Common myeloid progenitor, CD34-positive (primary cell): ENCODE results near the gene DHX29.

Source experiments
- CTCF ChIA-PET: fragments of 350-600 bp; sonication (Branson Sonifier 250); formaldehyde crosslinking; loops from one replicate; lab custom pipeline; 2021; ENCODE audit warnings: antibody characterized with exemption; lab: Charles Lee
- POLR2A ChIA-PET: fragments of 350-600 bp; sonication (Branson Sonifier 250); formaldehyde crosslinking; loops from one replicate; lab custom pipeline; 2021; ENCODE audit warnings: antibody characterized with exemption; lab: Charles Lee
- DNase-seq, 3 donors: peaks; one replicate each; pipeline versions ENCODE4 v3.0.0 to v3.0.0-alpha.2; 2013
- H3K27ac ChIP-seq, 2 experiments: 1 replicate in 1 of 2; 2 replicates in 1 of 2; pipeline ENCODE4 v1.7.0; 2013; ENCODE audit warnings: inconsistent platforms in 2 of 2, low read length in 2 of 2, mild to moderate bottlenecking in 2 of 2, low read depth in 1 of 2, moderate library complexity in 1 of 2; ENCODE audit not compliant: severe bottlenecking in 2 of 2, insufficient read depth in 1 of 2, poor library complexity in 1 of 2
- H3K27me3 ChIP-seq, 5 experiments: replicated peaks in 2 of 5; 1 replicate in 3 of 5; 2 replicates in 2 of 5; pipeline versions ENCODE4 v1.6.1 to v1.7.0; 2013; ENCODE audit warnings: low read length in 4 of 5, mild to moderate bottlenecking in 2 of 5, moderate library complexity in 2 of 5, inconsistent platforms in 1 of 5; ENCODE audit not compliant: insufficient read depth in 5 of 5, control insufficient read depth in 4 of 5
- H3K36me3 ChIP-seq, 4 experiments: 1 replicate in 2 of 4; 2 replicates in 2 of 4; pipeline versions ENCODE4 v1.6.1 to v1.7.0; 2013; ENCODE audit warnings: low read length in 3 of 4, control low read depth in 1 of 4, mild to moderate bottlenecking in 1 of 4; ENCODE audit not compliant: control insufficient read depth in 4 of 4, insufficient read depth in 4 of 4
- H3K4me1 ChIP-seq, 4 experiments: 1 replicate in 3 of 4; 2 replicates in 1 of 4; pipeline versions ENCODE4 v1.6.1 to v1.7.1; 2013; ENCODE audit warnings: low read length in 3 of 4, mild to moderate bottlenecking in 3 of 4, control low read depth in 1 of 4, inconsistent platforms in 1 of 4, moderate library complexity in 1 of 4; ENCODE audit not compliant: control insufficient read depth in 4 of 4, insufficient read depth in 4 of 4; ENCODE audit errors: control extremely low read depth in 1 of 4
- H3K4me3 ChIP-seq, 7 experiments: 1 replicate in 4 of 7; 2 replicates in 3 of 7; pipeline versions ENCODE4 v1.5.1 to v1.7.0; 2013; ENCODE audit warnings: mild to moderate bottlenecking in 7 of 7, low read length in 6 of 7, moderate library complexity in 6 of 7, inconsistent platforms in 2 of 7, low read depth in 2 of 7, control low read depth in 1 of 7; ENCODE audit not compliant: insufficient read depth in 4 of 7, control insufficient read depth in 1 of 7; ENCODE audit errors: extremely low read depth in 1 of 7
- H3K9me3 ChIP-seq, 5 experiments: 1 replicate in 4 of 5; 2 replicates in 1 of 5; pipeline versions ENCODE4 v1.6.1 to v1.7.1; 2013; ENCODE audit warnings: low read length in 4 of 5, mild to moderate bottlenecking in 2 of 5, inconsistent platforms in 1 of 5, low read depth in 1 of 5, moderate library complexity in 1 of 5; ENCODE audit not compliant: control insufficient read depth in 4 of 5, insufficient read depth in 2 of 5; ENCODE audit errors: control extremely low read depth in 1 of 5
- WGBS: methylation state at CpG from one replicate; pipeline ENCODE4 v1.1.5; 2013; ENCODE audit not compliant: insufficient coverage; 5-methylcytosine and 5-hydroxymethylcytosine counted together

The DHX29 gene

DNA sequence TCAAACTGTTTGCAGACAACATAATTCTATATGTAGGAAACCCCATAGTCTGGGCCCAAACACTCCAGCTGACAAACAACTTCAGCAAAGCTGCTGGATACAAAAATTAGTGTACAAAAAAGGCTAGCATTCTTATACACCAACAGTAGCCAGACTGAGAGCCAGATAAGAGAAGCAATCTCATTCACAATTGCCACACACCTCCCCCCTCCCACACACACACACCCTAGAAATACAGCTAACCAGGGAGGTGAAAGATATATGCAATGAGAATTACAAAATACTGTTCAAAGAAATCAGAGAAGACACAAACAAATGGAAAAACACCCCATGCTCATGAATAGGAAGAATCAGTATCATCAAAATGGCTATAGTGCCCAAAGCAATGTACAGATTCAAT, 9.3 kb upstream of the DHX29 start:
- Histone ChIP-seq H3K27me3 (no peaks in the 10 kb centered on the region), H3K36me3 (peaks cover 0 to 9% (median 3%) of the 10 kb centered on the region in 4 experiments), H3K27ac (no peak overlapping the region), H3K9me3 (peaks cover 0 to 4% (median 0%) of the 10 kb centered on the region in 5 experiments), H3K4me1 (peaks cover 0 to 8% (median 4%) of the 10 kb centered on the region in 4 experiments), H3K4me3 (no peak overlapping the region)
- ChIA-PET POLR2A (no interaction called here), CTCF (interaction anchor here (1.1 to 1.2 kb wide), 2 partner anchors 9 to 14 kb away, joined by 3 to 4 read pairs; no protein-coding TSS in a partner anchor)
- DNase-seq, result peak in 1 of 3 donors; percentile 13

- POLR2A ChIA-PET, result no interaction called here
Measured at GRCh38 chr5:55316289-55316688, 8.8 kb upstream of the DHX29 start.

DNA sequence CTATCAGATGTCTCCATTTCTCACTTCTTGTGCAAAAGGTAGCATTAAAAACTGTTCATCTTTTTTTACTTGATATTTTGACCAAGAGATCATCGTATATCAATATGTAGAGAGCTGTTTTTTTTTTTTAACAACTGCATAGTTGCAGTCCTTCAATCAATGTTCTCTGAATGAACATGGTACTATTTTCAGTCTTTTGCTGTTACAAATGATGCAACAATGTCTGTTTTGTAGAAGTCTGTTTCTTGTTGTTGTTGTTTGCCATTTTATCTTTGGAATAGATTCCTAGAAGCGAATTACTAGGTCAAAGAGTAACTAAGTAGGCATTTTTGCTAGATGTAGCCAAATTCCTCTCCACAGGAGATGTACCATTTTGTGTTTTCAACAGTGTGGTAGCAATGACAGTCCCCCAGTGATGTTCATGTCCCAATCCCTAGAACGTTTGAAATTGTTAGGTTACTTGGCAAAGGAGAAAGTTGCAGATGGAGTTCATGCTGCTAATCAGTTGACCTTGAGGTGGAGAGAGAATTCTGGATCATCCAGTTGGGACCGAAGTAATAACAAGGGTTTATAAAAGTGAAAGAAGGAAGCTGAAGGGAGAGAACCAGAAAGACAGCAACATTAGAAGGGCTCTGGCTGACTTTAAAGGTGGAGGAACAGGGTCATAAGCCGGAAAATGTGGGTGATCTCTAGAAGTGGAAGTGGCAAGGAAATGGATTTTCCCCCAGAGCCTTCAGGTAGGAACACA, 6.5 kb upstream of the DHX29 start:
- peaks cover 0 to 4% (median 0%) of the 10 kb centered on the region in 5 experiments for H3K9me3 ChIP-seq
- POLR2A ChIA-PET, result no interaction called here
- peaks cover 10 to 25% (median 15%) of the 10 kb centered on the region in 4 experiments for H3K4me1 ChIP-seq
- no peak for DNase-seq
- H3K4me3 ChIP-seq, result no peak overlapping the region
- H3K27ac ChIP-seq, result no peak overlapping the region
- peaks cover 0 to 19% (median 3%) of the 10 kb centered on the region in 4 experiments for H3K36me3 ChIP-seq
- no peaks in the 10 kb centered on the region for H3K27me3 ChIP-seq
- CTCF ChIA-PET, result no interaction called here
- WGBS, result 87% methylated on average over 3 of the region's 5 CpGs

More at GRCh38 chr5:55316289-55316688, 8.8 kb upstream of the DHX29 start:
- WGBS, result no CpG with 5 or more reads among the region's 2 CpGs
- H3K9me3 ChIP-seq, result peaks cover 0 to 4% (median 0%) of the 10 kb centered on the region in 5 experiments
- H3K4me1 ChIP-seq, result peaks cover 0 to 8% (median 4%) of the 10 kb centered on the region in 4 experiments
- CTCF ChIA-PET, result interaction anchor here (1.1 to 1.2 kb wide), 2 partner anchors 10 to 13 kb away, joined by 3 to 4 read pairs; no protein-coding TSS in a partner anchor
- H3K36me3 ChIP-seq, result peaks cover 0 to 12% (median 3%) of the 10 kb centered on the region in 4 experiments
- H3K27ac ChIP-seq, result no peak overlapping the region
- H3K27me3 ChIP-seq, result no peaks in the 10 kb centered on the region
- DNase-seq, result peak in 1 of 3 donors; percentile 45
- no peak overlapping the region for H3K4me3 ChIP-seq

DNA sequence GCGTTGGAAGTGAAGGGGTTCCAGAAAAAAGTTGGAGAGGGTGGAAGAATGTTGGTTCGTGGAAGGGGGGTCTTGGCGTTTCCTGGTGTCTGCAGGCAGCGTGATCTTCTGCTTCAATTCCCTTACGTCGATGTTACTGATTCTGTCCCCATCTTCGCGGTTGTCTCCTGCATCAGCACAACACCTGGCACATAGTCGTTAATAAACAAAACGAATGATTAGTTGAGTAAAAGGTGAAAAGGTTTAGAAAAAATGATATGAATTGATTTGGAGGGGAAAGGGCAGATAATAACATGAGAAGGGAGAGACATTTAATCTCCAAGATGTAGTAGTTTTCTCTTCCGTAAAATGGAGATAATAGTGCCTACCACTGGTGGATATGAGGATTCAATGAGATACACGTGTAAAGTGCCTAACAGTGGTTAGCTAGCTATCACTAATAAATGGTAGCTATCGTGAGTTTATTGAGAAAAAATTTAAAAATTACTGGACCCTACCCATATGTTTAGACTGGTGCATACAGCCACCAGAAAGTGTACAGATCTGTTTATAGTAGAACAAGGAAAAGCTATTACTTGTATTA, 851 bp upstream of the DHX29 start:
- POLR2A ChIA-PET, result interaction anchor here (0.9 kb wide), 1 partner anchor 11 kb away, joined by 7 read pairs; no protein-coding TSS in a partner anchor
- Histone ChIP-seq H3K27ac (peak overlapping the region; percentile 93 to 97), H3K4me3 (peak overlapping the region; percentile 60 to 99 (median 95)), H3K4me1 (peaks cover 28 to 54% (median 38%) of the 10 kb centered on the region in 4 experiments), H3K36me3 (peaks cover 0 to 17% (median under 1%) of the 10 kb centered on the region in 4 experiments), H3K9me3 (no peaks in the 10 kb centered on the region), H3K27me3 (no peaks in the 10 kb centered on the region)
- peak in 2 of 3 donors; percentile 59 to 62 for DNase-seq
- 0% methylated on average over 6 of the region's 13 CpGs for WGBS
- CTCF ChIA-PET, result interaction anchor here (0.7 to 1.7 kb wide), 3 partner anchors 10 to 137 kb away, joined by 3 to 5 read pairs (median 3); no protein-coding TSS in a partner anchor

DNA sequence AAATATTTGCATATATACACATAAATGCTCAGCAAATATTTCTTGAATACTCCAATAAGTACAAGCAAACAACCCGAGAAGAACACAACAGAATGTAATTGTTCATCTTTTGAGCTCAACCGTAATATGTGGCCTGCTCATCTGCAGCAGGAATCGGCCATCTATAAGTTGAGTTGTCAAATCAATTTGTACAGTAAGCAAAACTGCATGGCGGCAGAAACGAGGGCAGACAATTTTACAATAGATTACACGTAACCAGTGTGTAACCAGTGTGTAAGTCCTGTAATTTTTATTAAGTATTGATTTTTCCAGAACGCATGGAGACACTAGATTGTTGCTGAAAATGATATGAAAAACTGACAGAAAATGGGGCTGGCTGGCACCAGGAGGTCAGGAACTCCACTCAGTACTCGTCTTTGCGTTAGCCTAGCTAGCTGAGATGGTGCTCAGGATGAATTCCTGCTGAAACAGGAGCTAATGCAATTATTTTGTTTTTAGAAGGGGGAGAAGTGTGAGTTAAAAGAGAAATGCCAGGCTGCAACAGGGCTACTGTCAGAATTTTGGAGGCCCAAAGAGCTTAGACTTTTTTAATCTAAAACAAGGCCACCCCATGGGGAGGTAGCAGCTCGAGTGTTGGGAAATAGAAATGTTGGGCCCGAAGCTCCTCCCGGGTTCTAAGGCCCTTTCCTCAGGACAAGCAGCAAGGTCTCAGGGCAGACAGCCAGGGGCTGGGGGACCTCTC, 682 bp downstream of the DHX29 start:
- CTCF ChIA-PET, result interaction anchor here (1.0 to 2.0 kb wide), 5 partner anchors 8 to 136 kb away, joined by 3 to 8 read pairs (median 3); no protein-coding TSS in a partner anchor

GRCh38 chr5:55305345-55305744, 2.1 kb downstream of the DHX29 start:
- peaks cover 0 to 7% (median 3%) of the 10 kb centered on the region in 4 experiments for H3K36me3 ChIP-seq
- no peak overlapping the region for H3K27ac ChIP-seq
- H3K9me3 ChIP-seq, result peaks cover 0 to 8% (median 3%) of the 10 kb centered on the region in 5 experiments
- ChIA-PET CTCF (no interaction called here), POLR2A (no interaction called here)
- H3K4me1 ChIP-seq, result peaks cover 28 to 54% (median 37%) of the 10 kb centered on the region in 4 experiments
- 25% methylated on average over 4 of the region's 4 CpGs for WGBS
- H3K27me3 ChIP-seq, result no peaks in the 10 kb centered on the region
- peak in 2 of 3 donors; percentile 23 to 30 for DNase-seq
- H3K4me3 ChIP-seq, result peak overlapping the region in 4 of 7 experiments; percentile 16 to 83 (median 38)

More for the DNA sequence above, 682 bp downstream of the DHX29 start:
- 35% methylated on average over 11 of the region's 12 CpGs for WGBS
- H3K36me3 ChIP-seq, result peaks cover 0 to 10% (median under 1%) of the 10 kb centered on the region in 4 experiments
- H3K4me3 ChIP-seq, result peak overlapping the region; percentile 60 to 99 (median 95)
- DNase-seq, result no peak
- POLR2A ChIA-PET, result no interaction called here
- H3K27me3 ChIP-seq, result no peaks in the 10 kb centered on the region
- H3K27ac ChIP-seq, result peak overlapping the region; percentile 93 to 97
- peaks cover 0 to 2% (median 0%) of the 10 kb centered on the region in 5 experiments for H3K9me3 ChIP-seq
- peaks cover 28 to 56% (median 41%) of the 10 kb centered on the region in 4 experiments for H3K4me1 ChIP-seq
